Fibroblast of skin of abdomen (primary cell): Measurements from ENCODE around the gene CHD9NB. TPM values are rescaled to one million over a fixed set of nuclear protein-coding genes. Genes with fewer than 3 reads are reported as not detected.

Experiments
- DNase-seq: peaks from one replicate; pipeline ENCODE4 v3.0.0-alpha.2; 2013
- polyA plus RNA-seq, 2 experiments: library from polyadenylated mRNA; unstranded; fragments of 120-200 nt; gene quantifications; one replicate each; pipeline ENCODE4 v1.2.1, GENCODE V29; 2013; ENCODE audit not compliant: insufficient read length in 2 of 2

The CHD9NB gene
- 1.4 TPM for polyA plus RNA-seq (2013, experiment 1 of 2; ENCODE audit: insufficient read length)
- polyA plus RNA-seq (2013, experiment 2 of 2; ENCODE audit: insufficient read length): 1.1 TPM

- DNase-seq: peak; percentile 83
Observed at GRCh38 chr16:53052519-53053501, at the start of gene CHD9NB. Gene CHD9NB, minus strand, starts transcription at chr16:53052897. Its CDS starts 8,739 bp downstream, at chr16:53044158.

- no peak for DNase-seq
Observed at GRCh38 chr16:53100889-53101288, 48.2 kb upstream of the CHD9NB start.

- no peak for DNase-seq
Observed at GRCh38 chr16:53100131-53100748, 47.5 kb upstream of the CHD9NB start.

- peak; percentile 91 for DNase-seq
Observed at GRCh38 chr16:53099318-53100130, 46.8 kb upstream of the CHD9NB start.

- peak; percentile 95 for DNase-seq
Observed at GRCh38 chr16:53098526-53099317, 46.0 kb upstream of the CHD9NB start.

- no peak for DNase-seq
Observed at GRCh38 chr16:53097190-53097589, 44.5 kb upstream of the CHD9NB start.

- no peak for DNase-seq
Observed at GRCh38 chr16:53094013-53094630, 41.4 kb upstream of the CHD9NB start.

- DNase-seq: no peak
Observed at GRCh38 chr16:53093162-53093744, 40.6 kb upstream of the CHD9NB start.

GRCh38 chr16:53092284-53092683 lies 39.6 kb upstream of the CHD9NB start:
- no peak for DNase-seq

GRCh38 chr16:53091466-53092211 lies 38.9 kb upstream of the CHD9NB start:
- DNase-seq: peak; percentile 96

- DNase-seq: peak; percentile 99
Observed at GRCh38 chr16:53090591-53091411, 38.1 kb upstream of the CHD9NB start.

- no peak for DNase-seq
Observed at GRCh38 chr16:53090286-53090590, 37.5 kb upstream of the CHD9NB start.

GRCh38 chr16:53089434-53090285 lies 37.0 kb upstream of the CHD9NB start:
- peak; percentile 48 for DNase-seq

- peak; percentile 58 for DNase-seq
Observed at GRCh38 chr16:53087101-53087500, 34.4 kb upstream of the CHD9NB start.

GRCh38 chr16:53085931-53086421 lies 33.3 kb upstream of the CHD9NB start:
- DNase-seq: peak; percentile 86

- peak; percentile 19 for DNase-seq
Observed at GRCh38 chr16:53085369-53085843, 32.7 kb upstream of the CHD9NB start.

GRCh38 chr16:53084746-53085334 lies 32.1 kb upstream of the CHD9NB start:
- no peak for DNase-seq

GRCh38 chr16:53084141-53084541 lies 31.4 kb upstream of the CHD9NB start:
- no peak for DNase-seq
